Measurements from ENCODE around the gene BCAR3.
"Not testable (repeated sequence)": the region's sequence is repeated elsewhere in the genome, so short reads cannot be mapped to it uniquely, and the experiment has no call there.

The BCAR3 gene

DNA sequence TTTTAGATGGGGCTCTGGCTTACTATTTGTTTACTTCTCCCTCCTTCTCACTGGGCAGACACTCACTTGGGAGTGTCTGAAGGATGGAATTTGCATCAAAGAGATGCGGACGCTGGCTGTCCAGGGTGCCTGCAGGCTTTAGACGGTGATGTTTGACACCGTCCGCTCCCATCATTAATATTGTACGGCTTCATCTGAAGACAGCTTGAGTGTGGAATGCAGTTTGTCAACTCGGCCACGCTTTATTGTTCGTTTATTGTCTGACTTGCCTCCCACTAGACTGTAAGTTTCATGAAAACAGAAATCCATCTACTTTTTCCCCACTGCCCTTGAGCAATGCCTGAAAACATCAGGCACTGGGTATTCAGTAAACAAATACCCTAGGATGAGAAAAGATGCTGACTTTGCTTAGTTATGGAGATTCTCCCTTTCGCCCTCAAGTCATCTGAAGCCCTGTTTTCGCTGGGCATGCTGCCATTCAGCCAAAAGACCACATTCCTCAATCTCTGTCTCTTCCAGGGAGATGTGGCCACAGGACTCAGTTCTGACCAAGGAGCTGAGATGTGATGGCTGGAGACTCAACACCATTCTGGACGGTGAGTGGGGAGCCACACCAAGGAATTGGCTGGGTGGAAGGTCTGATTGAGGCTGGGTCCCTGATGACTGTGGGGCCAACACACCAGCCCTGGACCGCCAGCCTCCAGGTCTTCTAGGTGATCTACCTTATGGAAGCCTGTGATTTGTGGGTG is 87.6 kb downstream of the BCAR3 start:
- DNase-seq (ENCODE audit: extremely low read depth, low read depth) = no peak
- TF ChIP-seq, protein P1, sequence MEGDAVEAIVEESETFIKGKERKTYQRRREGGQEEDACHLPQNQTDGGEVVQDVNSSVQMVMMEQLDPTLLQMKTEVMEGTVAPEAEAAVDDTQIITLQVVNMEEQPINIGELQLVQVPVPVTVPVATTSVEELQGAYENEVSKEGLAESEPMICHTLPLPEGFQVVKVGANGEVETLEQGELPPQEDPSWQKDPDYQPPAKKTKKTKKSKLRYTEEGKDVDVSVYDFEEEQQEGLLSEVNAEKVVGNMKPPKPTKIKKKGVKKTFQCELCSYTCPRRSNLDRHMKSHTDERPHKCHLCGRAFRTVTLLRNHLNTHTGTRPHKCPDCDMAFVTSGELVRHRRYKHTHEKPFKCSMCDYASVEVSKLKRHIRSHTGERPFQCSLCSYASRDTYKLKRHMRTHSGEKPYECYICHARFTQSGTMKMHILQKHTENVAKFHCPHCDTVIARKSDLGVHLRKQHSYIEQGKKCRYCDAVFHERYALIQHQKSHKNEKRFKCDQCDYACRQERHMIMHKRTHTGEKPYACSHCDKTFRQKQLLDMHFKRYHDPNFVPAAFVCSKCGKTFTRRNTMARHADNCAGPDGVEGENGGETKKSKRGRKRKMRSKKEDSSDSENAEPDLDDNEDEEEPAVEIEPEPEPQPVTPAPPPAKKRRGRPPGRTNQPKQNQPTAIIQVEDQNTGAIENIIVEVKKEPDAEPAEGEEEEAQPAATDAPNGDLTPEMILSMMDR (IDR thresholded peaks at IDR 0.05; ENCODE audit: low read depth, low read length, missing control alignments) = no peak
- H3K4me3 ChIP-seq (replicated peaks; ENCODE audit: low read depth, low read length) = no peak overlapping the region

DNA sequence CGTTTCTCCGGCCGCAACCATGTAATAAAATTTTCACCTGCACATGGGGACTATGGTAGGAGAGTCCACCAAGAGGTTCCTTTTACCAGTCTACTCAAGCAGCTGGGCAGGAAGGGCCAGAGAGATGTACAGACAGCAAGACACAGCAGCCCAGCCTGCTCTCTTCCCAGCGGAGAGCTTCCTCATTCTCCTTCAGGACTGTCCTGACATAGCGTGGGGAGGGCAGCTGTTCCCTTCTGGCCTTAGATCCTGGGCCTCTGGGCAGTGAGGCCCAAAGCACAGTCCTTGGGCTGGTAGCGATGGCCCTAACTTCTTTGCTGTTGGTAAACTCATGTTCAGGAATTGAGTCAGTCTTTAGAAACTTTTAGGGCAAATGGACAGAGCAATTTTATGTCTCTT is 89.1 kb downstream of the BCAR3 start:
- TF ChIP-seq, protein P1 (IDR thresholded peaks at IDR 0.05; ENCODE audit: low read depth, low read length, missing control alignments) = no peak
- H3K4me3 ChIP-seq (replicated peaks; ENCODE audit: low read depth, low read length) = no peak overlapping the region
- DNase-seq (ENCODE audit: extremely low read depth, low read depth) = no peak

DNA sequence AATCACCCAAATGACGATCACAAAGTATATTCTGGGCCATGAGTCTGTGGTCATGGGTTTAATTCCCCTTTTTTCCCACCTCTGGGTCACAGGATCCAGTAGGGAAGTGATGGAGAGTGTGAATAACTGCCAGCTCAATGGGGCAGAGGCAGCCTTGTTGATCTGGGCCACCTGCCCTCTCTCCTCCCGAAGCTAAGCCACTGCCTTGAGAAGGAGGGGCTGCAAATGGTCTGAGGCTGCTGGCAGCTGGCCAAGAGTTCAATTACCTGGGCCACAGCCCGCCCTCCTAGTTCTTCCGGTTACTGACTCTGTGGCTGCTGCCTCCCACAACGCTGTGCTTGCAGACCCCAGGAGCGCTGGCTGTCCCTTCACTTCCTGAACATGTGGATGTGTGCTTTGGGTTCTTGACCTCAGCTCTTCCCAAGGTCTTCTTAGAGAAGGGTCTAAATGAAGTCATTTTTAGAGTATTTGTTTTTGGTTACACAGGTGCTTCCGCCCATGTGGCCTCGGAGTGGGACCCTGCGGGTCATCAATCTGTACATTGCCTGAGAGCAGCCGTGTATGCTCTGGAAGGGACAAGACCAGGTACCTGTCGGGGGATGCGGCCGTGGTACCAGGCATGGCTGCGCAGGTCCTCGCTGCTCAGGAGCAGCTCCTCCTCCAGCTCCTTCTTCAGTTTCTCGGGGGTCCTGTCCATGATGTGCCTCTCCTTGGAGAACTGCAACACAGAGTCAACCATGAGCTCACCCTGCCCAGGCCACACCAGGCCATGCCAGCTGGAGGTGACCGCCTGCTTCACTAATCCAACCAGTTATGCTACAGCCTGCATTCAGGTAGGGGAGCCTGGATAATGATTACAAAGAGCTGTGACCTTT is 89.7 kb downstream of the BCAR3 start:
- H3K4me3 ChIP-seq (replicated peaks; ENCODE audit: low read depth, low read length) = no peak overlapping the region
- no peak for DNase-seq (ENCODE audit: extremely low read depth, low read depth)
- TF ChIP-seq, protein P1 (IDR thresholded peaks at IDR 0.05; ENCODE audit: low read depth, low read length, missing control alignments) = no peak

DNA sequence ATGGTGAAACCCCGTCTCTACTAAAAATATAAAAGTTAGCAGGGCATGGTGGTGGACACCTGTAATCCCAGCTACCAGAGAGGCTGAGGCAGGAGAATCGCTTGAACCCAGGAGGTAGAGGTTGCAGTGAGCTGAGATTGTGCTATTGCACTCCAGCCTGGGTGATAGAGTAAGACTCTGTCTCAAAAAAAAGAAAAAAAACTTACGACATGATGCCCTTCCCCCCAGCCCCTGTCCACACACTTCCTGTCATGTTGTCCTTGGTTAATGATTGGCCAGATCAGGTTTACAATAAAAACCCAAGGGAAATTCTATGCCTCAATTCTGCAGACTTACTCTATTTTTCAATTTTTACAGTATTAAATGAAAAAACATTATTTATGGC is 90.4 kb downstream of the BCAR3 start:
- DNase-seq (ENCODE audit: extremely low read depth, low read depth); H3K4me3 ChIP-seq (replicated peaks; ENCODE audit: low read depth, low read length): not testable (repeated sequence)

DNA sequence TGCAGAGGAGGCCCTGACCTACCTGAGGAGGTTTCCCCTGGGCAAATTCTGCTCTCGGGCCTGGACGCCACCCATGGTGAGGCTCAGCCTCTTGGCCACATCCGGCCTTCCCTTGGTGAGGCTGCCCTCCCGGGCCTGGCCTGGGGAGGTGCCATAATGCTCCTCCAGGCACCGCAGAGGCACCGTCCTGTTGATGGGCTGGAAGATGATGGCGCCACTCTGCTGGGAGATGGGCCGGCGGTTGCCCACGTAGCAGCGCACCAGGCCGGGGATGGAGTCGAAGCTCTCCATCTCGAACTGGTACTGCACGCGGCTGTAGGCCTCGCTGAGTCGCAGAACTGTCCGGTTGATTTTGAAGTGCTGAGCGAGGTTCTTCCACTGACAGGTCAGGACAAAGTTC is 92.7 kb downstream of the BCAR3 start:
- TF ChIP-seq, protein P1 (IDR thresholded peaks at IDR 0.05; ENCODE audit: low read depth, low read length, missing control alignments) = no peak
- no peak for DNase-seq (ENCODE audit: extremely low read depth, low read depth)
- no peak overlapping the region for H3K4me3 ChIP-seq (replicated peaks; ENCODE audit: low read depth, low read length)

DNA sequence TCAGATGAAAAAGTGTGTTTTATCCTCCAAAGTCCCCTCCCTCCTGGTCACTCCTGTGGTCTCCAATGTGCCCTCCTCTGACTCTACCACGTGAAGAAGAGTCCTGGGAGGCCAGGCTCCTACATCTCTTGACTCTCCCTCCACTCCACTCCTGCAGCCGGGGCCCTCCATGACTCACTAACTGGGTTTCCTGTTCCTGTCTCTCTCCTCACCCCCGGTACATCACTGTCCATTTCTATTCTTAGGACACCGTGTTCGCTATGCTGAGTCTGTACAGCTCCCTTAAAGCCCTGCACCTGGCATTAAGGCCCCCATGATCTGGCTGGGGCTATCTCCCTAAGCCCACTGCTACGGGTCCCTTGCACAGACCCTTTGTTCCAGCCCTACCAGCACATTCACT is 93.4 kb downstream of the BCAR3 start:
- H3K4me3 ChIP-seq (replicated peaks; ENCODE audit: low read depth, low read length) = no peak overlapping the region
- TF ChIP-seq, protein P1 (IDR thresholded peaks at IDR 0.05; ENCODE audit: low read depth, low read length, missing control alignments) = no peak
- DNase-seq (ENCODE audit: extremely low read depth, low read depth) = no peak

DNA sequence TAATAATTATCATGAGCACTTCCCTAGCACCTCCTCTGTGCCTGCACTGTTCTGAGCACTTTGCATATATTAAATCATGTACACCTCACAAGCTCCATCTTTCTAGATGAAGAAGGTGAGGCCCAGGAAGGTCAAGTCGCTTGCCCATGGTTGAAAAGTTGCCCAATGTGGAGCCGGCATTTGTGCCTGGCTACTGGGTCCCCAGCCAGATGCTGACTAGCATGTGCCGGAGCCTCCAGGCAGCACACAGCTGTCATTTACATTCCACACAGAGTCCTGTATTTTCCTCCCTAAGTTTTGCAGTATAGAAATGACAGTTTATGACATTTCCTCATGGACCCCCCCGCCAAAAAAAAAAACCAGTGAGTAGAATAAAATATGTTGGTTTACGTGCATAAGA is 94.3 kb downstream of the BCAR3 start:
- H3K4me3 ChIP-seq (replicated peaks; ENCODE audit: low read depth, low read length) = no peak overlapping the region
- TF ChIP-seq, protein P1 (IDR thresholded peaks at IDR 0.05; ENCODE audit: low read depth, low read length, missing control alignments) = no peak
- DNase-seq (ENCODE audit: extremely low read depth, low read depth) = no peak
